ENCODE measurements around the gene CYB561.

The CYB561 gene

DNA sequence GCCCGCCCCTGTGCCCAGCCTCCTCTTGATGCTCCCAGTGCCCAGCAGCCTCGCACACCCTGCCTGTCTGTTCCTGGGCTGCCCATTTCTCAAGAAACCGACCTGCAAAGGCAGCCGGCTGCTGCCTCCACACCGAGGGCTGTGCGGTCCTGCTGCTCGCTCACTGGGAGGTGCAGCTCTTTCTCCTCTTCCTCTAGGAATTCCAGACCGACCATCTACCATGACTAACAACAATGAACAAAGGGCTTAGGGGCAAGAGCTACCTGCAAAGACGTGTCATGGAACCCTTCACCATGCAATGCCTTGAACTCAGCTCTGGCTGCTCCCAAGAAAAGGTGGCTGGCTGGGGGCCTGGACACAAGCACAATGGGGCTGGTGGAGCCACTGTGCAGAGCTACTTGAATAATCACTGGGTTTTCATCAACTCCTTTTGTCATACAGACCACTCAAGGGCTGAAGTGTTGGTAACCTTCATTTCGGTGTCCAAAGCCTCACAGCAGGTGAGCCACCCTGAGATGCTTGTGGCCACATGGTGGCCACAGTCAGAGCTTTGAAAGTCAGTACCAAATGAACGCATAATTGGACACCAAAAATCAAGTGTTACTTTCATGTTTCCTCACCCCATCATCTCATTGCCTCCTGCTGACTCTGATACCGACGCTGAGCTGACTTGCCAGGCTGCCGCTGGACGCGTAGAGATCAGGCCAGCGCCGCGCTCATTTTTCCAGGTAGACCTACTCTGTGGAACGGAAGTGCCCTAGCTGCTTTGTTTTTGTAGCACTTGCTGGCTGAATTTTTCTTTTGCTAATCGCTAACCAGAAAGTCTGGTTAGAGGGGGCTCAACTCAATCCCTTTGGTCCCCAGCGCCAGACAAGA is 19.8 kb downstream of the CYB561 start:
- no peak for DNase-seq (ENCODE audit: low read depth)
- TF ChIP-seq, protein P1, sequence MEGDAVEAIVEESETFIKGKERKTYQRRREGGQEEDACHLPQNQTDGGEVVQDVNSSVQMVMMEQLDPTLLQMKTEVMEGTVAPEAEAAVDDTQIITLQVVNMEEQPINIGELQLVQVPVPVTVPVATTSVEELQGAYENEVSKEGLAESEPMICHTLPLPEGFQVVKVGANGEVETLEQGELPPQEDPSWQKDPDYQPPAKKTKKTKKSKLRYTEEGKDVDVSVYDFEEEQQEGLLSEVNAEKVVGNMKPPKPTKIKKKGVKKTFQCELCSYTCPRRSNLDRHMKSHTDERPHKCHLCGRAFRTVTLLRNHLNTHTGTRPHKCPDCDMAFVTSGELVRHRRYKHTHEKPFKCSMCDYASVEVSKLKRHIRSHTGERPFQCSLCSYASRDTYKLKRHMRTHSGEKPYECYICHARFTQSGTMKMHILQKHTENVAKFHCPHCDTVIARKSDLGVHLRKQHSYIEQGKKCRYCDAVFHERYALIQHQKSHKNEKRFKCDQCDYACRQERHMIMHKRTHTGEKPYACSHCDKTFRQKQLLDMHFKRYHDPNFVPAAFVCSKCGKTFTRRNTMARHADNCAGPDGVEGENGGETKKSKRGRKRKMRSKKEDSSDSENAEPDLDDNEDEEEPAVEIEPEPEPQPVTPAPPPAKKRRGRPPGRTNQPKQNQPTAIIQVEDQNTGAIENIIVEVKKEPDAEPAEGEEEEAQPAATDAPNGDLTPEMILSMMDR (conservative IDR thresholded peaks at IDR 0.05; ENCODE audit: low read length), result no peak
- no peak overlapping the region for H3K4me3 ChIP-seq (ENCODE audit: low read length)

DNA sequence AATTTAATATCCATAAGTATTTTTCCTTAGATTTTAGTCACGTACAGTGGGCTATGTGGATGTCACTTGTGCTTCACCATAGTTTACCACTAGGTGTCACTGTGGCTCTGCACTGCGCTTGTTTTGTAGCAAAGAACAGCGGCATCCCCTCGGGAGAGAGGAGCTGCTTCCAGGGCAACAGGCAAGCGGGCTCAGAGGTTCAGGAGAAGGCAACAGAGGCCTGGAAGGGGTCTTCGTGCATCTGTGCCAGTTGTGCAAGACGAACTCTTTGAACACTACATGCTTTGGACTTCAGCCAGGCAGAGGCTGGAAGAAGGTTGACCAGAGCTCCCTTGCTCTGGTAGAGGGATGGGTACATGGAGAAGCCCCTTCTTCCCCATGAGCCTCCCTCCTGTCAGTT is 20.6 kb downstream of the CYB561 start:
- peak; percentile 78 for DNase-seq (ENCODE audit: low read depth)
- TF ChIP-seq, protein P1 (conservative IDR thresholded peaks at IDR 0.05; ENCODE audit: low read length), result peak; percentile 99

DNA sequence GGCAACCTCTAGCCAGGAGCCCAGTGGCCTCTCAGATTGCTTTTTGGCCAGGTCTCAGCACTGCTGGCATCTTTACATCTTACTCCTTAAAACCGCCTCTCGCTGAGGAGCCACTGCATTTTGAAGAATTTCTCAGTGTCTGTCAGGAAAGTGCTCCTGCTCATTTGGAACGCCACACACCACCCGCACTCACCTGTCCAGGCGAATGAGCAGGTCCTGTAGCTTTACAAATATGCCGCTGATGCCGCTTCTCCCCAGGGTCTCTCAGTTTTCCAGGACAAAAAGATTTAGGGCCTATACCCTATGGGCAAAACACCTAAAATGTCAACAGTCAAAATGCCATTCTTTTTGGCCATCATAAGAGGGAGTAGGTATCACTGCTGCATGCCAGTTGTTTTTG is 22.1 kb downstream of the CYB561 start:
- TF ChIP-seq, protein P1 (conservative IDR thresholded peaks at IDR 0.05; ENCODE audit: low read length), result no peak
- no peak overlapping the region for H3K4me3 ChIP-seq (ENCODE audit: low read length)
- DNase-seq (ENCODE audit: low read depth), result no peak

More for the DNA sequence above, 20.6 kb downstream of the CYB561 start:
- no peak overlapping the region for H3K4me3 ChIP-seq (ENCODE audit: low read length)

DNA sequence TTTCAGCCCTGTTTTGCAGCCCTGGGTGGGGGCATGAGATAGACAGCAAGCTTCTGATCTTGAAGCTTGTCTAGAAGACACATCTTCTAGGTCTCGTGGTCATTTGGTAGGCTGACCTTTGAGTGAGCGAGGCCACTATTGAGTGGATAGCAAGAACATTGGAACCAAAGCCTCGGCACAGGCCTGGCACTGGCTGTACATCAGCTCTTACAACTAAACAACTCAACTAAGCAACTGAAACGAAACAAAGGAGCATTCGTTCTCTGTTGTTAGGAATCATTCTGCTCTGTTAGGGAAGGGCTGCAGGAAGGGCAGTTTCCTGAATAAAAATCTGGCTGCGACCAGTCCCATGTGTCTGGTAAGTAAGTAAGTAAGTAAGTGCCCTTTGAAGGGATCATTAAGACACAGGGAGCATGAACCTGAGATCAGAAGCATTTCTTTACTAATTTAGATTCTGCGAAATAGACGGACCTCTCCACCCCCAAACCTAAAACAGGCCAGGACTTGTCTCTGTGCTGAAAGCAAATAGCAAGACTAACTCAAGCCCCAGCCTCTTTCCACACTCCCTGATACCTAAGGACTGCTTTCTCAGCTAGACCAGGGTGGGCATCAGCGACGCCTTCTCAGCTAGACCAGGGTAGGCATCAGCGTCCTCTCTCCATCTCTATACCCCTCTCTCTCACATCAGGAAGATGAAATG is 22.7 kb downstream of the CYB561 start:
- TF ChIP-seq, protein P1 (conservative IDR thresholded peaks at IDR 0.05; ENCODE audit: low read length), result no peak
- H3K4me3 ChIP-seq (ENCODE audit: low read length), result no peak overlapping the region
- no peak for DNase-seq (ENCODE audit: low read depth)

DNA sequence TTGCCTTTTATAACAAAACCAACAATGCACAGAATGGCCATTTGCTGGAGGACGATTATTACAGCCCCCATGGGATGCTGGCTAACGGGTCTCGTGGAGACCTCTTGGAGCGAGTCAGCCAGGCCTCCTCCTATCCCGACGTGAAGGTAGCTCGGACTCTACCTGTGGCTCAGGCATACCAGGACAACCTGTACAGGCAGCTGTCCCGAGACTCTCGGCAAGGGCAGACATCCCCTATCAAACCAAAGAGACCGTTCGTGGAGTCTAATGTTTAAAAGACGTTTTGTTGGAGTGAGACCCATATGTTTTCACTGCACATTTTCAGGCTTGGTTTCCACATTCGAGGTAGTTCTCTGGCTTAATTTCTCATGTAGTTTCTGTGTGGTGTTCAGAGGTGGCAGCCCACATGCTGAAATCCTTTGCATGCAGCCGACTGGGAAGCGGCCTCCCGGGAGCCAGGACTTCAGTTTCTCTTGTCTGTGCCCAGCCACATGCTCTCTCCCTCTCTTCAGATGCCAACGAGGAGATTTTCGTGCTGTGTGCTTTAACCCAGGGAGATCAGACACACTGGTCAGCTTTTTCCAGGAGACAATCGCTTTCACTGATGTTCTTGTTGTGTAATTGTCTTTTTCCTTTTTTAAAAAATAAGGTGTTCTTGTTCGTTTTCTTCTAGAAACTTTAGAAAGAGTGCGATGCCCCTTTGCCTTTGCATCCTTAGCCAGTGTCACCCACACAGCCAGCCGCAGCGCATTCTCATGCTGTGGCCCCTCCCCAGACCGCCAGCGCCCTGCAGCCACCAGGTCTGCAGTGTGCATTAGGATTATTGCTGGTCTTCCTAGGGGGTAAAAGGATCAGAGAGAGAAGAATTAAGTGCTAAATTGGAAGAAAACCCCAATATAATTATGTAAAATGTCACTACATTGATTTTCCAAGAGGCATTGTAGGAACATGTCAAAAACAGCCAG is 24.1 kb downstream of the CYB561 start:
- no peak overlapping the region for H3K4me3 ChIP-seq (ENCODE audit: low read length)
- DNase-seq (ENCODE audit: low read depth), result no peak
- TF ChIP-seq, protein P1 (conservative IDR thresholded peaks at IDR 0.05; ENCODE audit: low read length), result no peak

DNA sequence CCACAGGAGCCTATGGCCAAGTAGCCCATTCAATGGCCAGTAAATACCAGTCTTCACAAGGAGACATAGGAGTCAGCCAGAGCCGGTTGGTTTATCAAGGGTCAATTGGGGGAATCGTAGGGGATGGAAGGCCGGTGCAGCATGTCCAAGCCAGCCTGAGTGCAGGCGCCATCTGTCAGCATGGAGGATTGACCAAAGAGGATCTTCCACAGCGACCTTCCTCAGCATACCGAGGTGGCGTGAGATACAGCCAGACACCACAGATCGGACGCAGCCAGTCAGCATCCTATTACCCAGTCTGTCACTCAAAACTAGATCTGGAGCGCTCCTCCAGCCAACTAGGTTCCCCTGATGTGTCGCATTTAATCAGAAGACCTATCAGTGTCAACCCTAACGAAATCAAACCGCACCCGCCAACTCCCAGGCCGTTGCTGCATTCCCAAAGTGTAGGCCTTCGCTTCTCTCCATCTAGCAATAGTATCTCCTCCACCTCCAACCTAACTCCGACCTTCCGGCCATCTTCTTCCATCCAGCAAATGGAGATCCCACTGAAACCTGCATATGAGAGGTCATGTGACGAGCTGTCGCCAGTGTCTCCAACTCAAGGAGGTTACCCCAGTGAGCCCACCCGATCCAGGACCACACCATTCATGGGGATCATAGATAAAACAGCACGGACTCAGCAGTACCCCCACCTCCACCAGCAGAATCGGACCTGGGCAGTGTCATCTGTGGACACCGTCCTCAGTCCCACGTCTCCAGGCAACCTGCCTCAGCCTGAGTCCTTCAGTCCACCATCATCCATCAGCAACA is 25.0 kb downstream of the CYB561 start:
- TF ChIP-seq, protein P1 (conservative IDR thresholded peaks at IDR 0.05; ENCODE audit: low read length), result no peak
- no peak for DNase-seq (ENCODE audit: low read depth)

More for the DNA sequence above, 25.0 kb downstream of the CYB561 start:
- no peak overlapping the region for H3K4me3 ChIP-seq (ENCODE audit: low read length)
